ENCODE data around the gene CELF2.

- TF ChIP-seq, protein P1, sequence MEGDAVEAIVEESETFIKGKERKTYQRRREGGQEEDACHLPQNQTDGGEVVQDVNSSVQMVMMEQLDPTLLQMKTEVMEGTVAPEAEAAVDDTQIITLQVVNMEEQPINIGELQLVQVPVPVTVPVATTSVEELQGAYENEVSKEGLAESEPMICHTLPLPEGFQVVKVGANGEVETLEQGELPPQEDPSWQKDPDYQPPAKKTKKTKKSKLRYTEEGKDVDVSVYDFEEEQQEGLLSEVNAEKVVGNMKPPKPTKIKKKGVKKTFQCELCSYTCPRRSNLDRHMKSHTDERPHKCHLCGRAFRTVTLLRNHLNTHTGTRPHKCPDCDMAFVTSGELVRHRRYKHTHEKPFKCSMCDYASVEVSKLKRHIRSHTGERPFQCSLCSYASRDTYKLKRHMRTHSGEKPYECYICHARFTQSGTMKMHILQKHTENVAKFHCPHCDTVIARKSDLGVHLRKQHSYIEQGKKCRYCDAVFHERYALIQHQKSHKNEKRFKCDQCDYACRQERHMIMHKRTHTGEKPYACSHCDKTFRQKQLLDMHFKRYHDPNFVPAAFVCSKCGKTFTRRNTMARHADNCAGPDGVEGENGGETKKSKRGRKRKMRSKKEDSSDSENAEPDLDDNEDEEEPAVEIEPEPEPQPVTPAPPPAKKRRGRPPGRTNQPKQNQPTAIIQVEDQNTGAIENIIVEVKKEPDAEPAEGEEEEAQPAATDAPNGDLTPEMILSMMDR (conservative IDR thresholded peaks at IDR 0.05; ENCODE audit: low read depth, low read length): no peak
- no peak for TF ChIP-seq POLR2A (IDR thresholded peaks at IDR 0.05; ENCODE audit: low read depth, low read length)
- TF ChIP-seq USF2 (IDR thresholded peaks at IDR 0.05; ENCODE audit: low read depth, low read length): no peak
- TF ChIP-seq SMC3 (IDR thresholded peaks at IDR 0.05; ENCODE audit: low read depth, low read length): no peak
- no peak for TF ChIP-seq RAD21 (IDR thresholded peaks at IDR 0.05; ENCODE audit: low read length)
- TF ChIP-seq MAFK (IDR thresholded peaks at IDR 0.05; ENCODE audit: low read depth, low read length): no peak
- TF ChIP-seq RCOR1 (IDR thresholded peaks at IDR 0.05; ENCODE audit: insufficient replicate concordance, low read length): no peak
- no peak for TF ChIP-seq CEBPB (IDR thresholded peaks at IDR 0.05; ENCODE audit: low read depth, low read length)
- TF ChIP-seq RFX5 (IDR thresholded peaks at IDR 0.05; ENCODE audit: low read depth, low read length): no peak
- TF ChIP-seq MAZ (IDR thresholded peaks at IDR 0.05; ENCODE audit: borderline replicate concordance, low read depth, low read length): no peak
- TF ChIP-seq MXI1 (IDR thresholded peaks at IDR 0.05; ENCODE audit: borderline replicate concordance, low read depth, low read length): no peak
Measured at GRCh38 chr10:11017000-11017569, 587 bp upstream of the CELF2 start.
